ENCODE results near the gene LDHAL6B.

The LDHAL6B gene

GRCh38 chr15:59255680-59256336 is 49.2 kb downstream of the LDHAL6B start:
- Histone ChIP-seq H3K4me2 (ENCODE audit: low read length) (no peak overlapping the region), H3K79me2 (ENCODE audit: control insufficient read depth, low read length) (no peaks in the 10 kb centered on the region), H4K20me1 (ENCODE audit: control insufficient read depth, insufficient read depth, low read depth, low read length) (no peaks in the 10 kb centered on the region), H3K36me3 (ENCODE audit: control insufficient read depth, low read length) (no peaks in the 10 kb centered on the region; the same call in 1 of the 2 replicates), H3K4me1 (ENCODE audit: control insufficient read depth, low read length) (peaks cover 41% of the 10 kb centered on the region), H3K4me3 (ENCODE audit: low read length) (no peak overlapping the region), H3K9me3 (ENCODE audit: control insufficient read depth, insufficient read depth, low read length) (no peaks in the 10 kb centered on the region), H3K9me2 (replicated peaks; ENCODE audit: control insufficient read depth, low read length) (no peaks in the 10 kb centered on the region), H3K27me3 (ENCODE audit: control insufficient read depth, low read length) (no peaks in the 10 kb centered on the region), H3K27ac (ENCODE audit: low read depth, low read length) (no peak overlapping the region), H3F3A (ENCODE audit: control insufficient read depth, insufficient read depth) (peaks cover 27% of the 10 kb centered on the region)
- TF ChIP-seq CTCF (IDR thresholded peaks at IDR 0.05; ENCODE audit: low read depth, low read length, poor library complexity, severe bottlenecking) = no peak
- TF ChIP-seq EZH2phosphoT487 (IDR thresholded peaks at IDR 0.05; ENCODE audit: borderline replicate concordance, low read length) = no peak

- no peaks in the 10 kb centered on the region for H3K27me3 ChIP-seq (ENCODE audit: control insufficient read depth, low read length)
- no peaks in the 10 kb centered on the region for H4K20me1 ChIP-seq (ENCODE audit: control insufficient read depth, insufficient read depth, low read depth, low read length)
- no peak overlapping the region for H3K4me2 ChIP-seq (ENCODE audit: low read length)
- H3K9me3 ChIP-seq (ENCODE audit: control insufficient read depth, insufficient read depth, low read length) = no peaks in the 10 kb centered on the region
- no peak overlapping the region for H3K27ac ChIP-seq (ENCODE audit: low read depth, low read length)
- H3K79me2 ChIP-seq (ENCODE audit: control insufficient read depth, low read length) = no peaks in the 10 kb centered on the region
- no peak overlapping the region for H3K4me3 ChIP-seq (ENCODE audit: low read length)
- H3F3A ChIP-seq (ENCODE audit: control insufficient read depth, insufficient read depth) = peaks cover 20% of the 10 kb centered on the region
- H3K4me1 ChIP-seq (ENCODE audit: control insufficient read depth, low read length) = peaks cover 40% of the 10 kb centered on the region
- H3K9me2 ChIP-seq (replicated peaks; ENCODE audit: control insufficient read depth, low read length) = no peaks in the 10 kb centered on the region
- TF ChIP-seq CTCF (IDR thresholded peaks at IDR 0.05; ENCODE audit: low read depth, low read length, poor library complexity, severe bottlenecking) = no peak
- no peak for TF ChIP-seq EZH2phosphoT487 (IDR thresholded peaks at IDR 0.05; ENCODE audit: borderline replicate concordance, low read length)
- H3K36me3 ChIP-seq (ENCODE audit: control insufficient read depth, low read length) = no peaks in the 10 kb centered on the region; the same call in 1 of the 2 replicates
Measured at GRCh38 chr15:59256482-59256881, 49.8 kb downstream of the LDHAL6B start.

GRCh38 chr15:59257140-59257539 is 50.5 kb downstream of the LDHAL6B start:
- H3K79me2 ChIP-seq (ENCODE audit: control insufficient read depth, low read length) = no peaks in the 10 kb centered on the region
- H3K36me3 ChIP-seq (ENCODE audit: control insufficient read depth, low read length) = no peaks in the 10 kb centered on the region; the same call in 1 of the 2 replicates
- H3K9me3 ChIP-seq (ENCODE audit: control insufficient read depth, insufficient read depth, low read length) = no peaks in the 10 kb centered on the region
- no peak overlapping the region for H3K27ac ChIP-seq (ENCODE audit: low read depth, low read length)
- H3K4me1 ChIP-seq (ENCODE audit: control insufficient read depth, low read length) = peaks cover 39% of the 10 kb centered on the region
- H3F3A ChIP-seq (ENCODE audit: control insufficient read depth, insufficient read depth) = peaks cover 14% of the 10 kb centered on the region
- no peak overlapping the region for H3K4me3 ChIP-seq (ENCODE audit: low read length)
- no peaks in the 10 kb centered on the region for H4K20me1 ChIP-seq (ENCODE audit: control insufficient read depth, insufficient read depth, low read depth, low read length)
- H3K9me2 ChIP-seq (replicated peaks; ENCODE audit: control insufficient read depth, low read length) = no peaks in the 10 kb centered on the region
- no peak overlapping the region for H3K4me2 ChIP-seq (ENCODE audit: low read length)
- no peaks in the 10 kb centered on the region for H3K27me3 ChIP-seq (ENCODE audit: control insufficient read depth, low read length)
- no peak for TF ChIP-seq CTCF (IDR thresholded peaks at IDR 0.05; ENCODE audit: low read depth, low read length, poor library complexity, severe bottlenecking)
- TF ChIP-seq EZH2phosphoT487 (IDR thresholded peaks at IDR 0.05; ENCODE audit: borderline replicate concordance, low read length) = no peak

All from DOHH2 (cell line).